ENCODE measurements around the gene LSM11. TPM values are rescaled to one million over a fixed set of nuclear protein-coding genes. Genes with fewer than 3 reads are reported as not detected.

The LSM11 gene
- total and polyA plus RNA-seq, 2 of the 4 experiments (the other 2 are of a cell fraction) = 1.4 to 3.0 TPM

DNA sequence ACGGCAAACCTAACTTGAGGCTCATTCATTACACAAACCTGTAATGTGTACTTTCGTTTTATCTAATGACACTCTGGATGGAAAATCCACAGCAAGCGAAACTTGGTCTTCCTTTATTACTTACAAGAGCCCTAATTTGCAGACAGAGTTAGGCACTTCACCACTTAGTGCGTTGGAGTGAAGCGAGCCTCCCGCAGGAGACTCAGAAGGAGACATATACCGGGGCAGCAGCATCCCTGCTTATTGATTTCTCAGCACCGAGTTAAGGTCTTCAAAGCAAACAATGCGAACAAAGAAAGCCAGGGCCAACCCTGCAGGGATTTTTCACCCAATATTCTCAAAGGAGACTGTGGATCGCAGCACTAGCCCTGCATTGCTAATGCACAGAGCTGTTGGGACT is 28.6 kb downstream of the LSM11 start:
- DNase-seq (no peak), ATAC-seq (ENCODE audit: low read depth) (no peak)
- no peak overlapping the region for H3K56ac ChIP-seq (ENCODE audit: extremely low read depth, insufficient read depth, low read length)
- H3K36me3 ChIP-seq (ENCODE audit: control insufficient read depth, insufficient read depth, low read length) = no peaks in the 10 kb centered on the region
- H4K5ac ChIP-seq (ENCODE audit: low read depth, low read length) = no peak overlapping the region
- no peaks in the 10 kb centered on the region for H3K9me3 ChIP-seq (ENCODE audit: control insufficient read depth, insufficient read depth, low read length)
- H3K14ac ChIP-seq (replicated peaks; ENCODE audit: low read depth, low read length) = no peak overlapping the region
- H4K20me1 ChIP-seq (ENCODE audit: insufficient read depth, low read length) = no peaks in the 10 kb centered on the region
- no TSS peak for BruUV-seq (replicated peaks)
- no peak overlapping the region for H3K4me2 ChIP-seq (ENCODE audit: low read depth, low read length)
- no peak overlapping the region for H2BK15ac ChIP-seq (ENCODE audit: low read depth, low read length)
- H3K4me1 ChIP-seq (ENCODE audit: control insufficient read depth, insufficient read depth, low read length) = peaks cover 3% of the 10 kb centered on the region; the same call in 1 of the 2 replicates
- H3K9ac ChIP-seq (ENCODE audit: low read depth, low read length) = no peak overlapping the region
- 0 out of 2 replicates have a peak, but pooled peaks cover 3% of the 10 kb centered on the region for H3K9me1 ChIP-seq (ENCODE audit: insufficient read depth, low read length)
- H3K27ac ChIP-seq (ENCODE audit: insufficient read depth, low read length) = no peak overlapping the region
- no peak overlapping the region for H3K23ac ChIP-seq (ENCODE audit: low read depth, low read length)
- no peak overlapping the region for H2BK120ac ChIP-seq (ENCODE audit: low read depth, low read length)
- dilution Hi-C loops (cut with HindIII; ENCODE audit: low sequenced_read_pairs, unreplicated experiment) (no loop called here), intact Hi-C loops (cut with micrococcal nuclease) (loop anchor here (5.0 kb wide), 1 partner anchor 540 kb away; no protein-coding TSS in a partner anchor), in situ Hi-C loops (cut with MboI; ENCODE audit: low sequenced_read_pairs) (no loop called here)
- H2AK9ac ChIP-seq (replicated peaks; ENCODE audit: low read depth, low read length, poor library complexity) = peak overlapping the region; percentile 58
- no peak overlapping the region for H2AK5ac ChIP-seq (ENCODE audit: low read depth, low read length)
- CTCF ChIA-PET = no interaction called here
- POLR2A ChIA-PET (ENCODE audit: unreplicated experiment) = no interaction called here
- H2AFZ ChIP-seq (replicated peaks; ENCODE audit: low read length, poor library complexity) = no peak overlapping the region
- H3K4me3 ChIP-seq (ENCODE audit: insufficient read depth, low read depth, low read length) = no peak overlapping the region
- TF ChIP-seq, protein P1, sequence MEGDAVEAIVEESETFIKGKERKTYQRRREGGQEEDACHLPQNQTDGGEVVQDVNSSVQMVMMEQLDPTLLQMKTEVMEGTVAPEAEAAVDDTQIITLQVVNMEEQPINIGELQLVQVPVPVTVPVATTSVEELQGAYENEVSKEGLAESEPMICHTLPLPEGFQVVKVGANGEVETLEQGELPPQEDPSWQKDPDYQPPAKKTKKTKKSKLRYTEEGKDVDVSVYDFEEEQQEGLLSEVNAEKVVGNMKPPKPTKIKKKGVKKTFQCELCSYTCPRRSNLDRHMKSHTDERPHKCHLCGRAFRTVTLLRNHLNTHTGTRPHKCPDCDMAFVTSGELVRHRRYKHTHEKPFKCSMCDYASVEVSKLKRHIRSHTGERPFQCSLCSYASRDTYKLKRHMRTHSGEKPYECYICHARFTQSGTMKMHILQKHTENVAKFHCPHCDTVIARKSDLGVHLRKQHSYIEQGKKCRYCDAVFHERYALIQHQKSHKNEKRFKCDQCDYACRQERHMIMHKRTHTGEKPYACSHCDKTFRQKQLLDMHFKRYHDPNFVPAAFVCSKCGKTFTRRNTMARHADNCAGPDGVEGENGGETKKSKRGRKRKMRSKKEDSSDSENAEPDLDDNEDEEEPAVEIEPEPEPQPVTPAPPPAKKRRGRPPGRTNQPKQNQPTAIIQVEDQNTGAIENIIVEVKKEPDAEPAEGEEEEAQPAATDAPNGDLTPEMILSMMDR (conservative IDR thresholded peaks at IDR 0.05; ENCODE audit: low read depth, low read length) = no peak
- TF ChIP-seq MAFK (IDR thresholded peaks at IDR 0.05; ENCODE audit: low read depth, low read length) (no peak), SMC3 (IDR thresholded peaks at IDR 0.05; ENCODE audit: low read depth, low read length) (no peak), MXI1 (IDR thresholded peaks at IDR 0.05; ENCODE audit: borderline replicate concordance, low read depth, low read length) (no peak), CHD1 (IDR thresholded peaks at IDR 0.05; ENCODE audit: low read depth, low read length) (no peak), MAZ (IDR thresholded peaks at IDR 0.05; ENCODE audit: borderline replicate concordance, low read depth, low read length) (no peak), POLR2A (IDR thresholded peaks at IDR 0.05; ENCODE audit: low read depth, low read length) (no peak)
- TF ChIP-seq, protein P2, sequence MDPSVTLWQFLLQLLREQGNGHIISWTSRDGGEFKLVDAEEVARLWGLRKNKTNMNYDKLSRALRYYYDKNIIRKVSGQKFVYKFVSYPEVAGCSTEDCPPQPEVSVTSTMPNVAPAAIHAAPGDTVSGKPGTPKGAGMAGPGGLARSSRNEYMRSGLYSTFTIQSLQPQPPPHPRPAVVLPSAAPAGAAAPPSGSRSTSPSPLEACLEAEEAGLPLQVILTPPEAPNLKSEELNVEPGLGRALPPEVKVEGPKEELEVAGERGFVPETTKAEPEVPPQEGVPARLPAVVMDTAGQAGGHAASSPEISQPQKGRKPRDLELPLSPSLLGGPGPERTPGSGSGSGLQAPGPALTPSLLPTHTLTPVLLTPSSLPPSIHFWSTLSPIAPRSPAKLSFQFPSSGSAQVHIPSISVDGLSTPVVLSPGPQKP (IDR thresholded peaks at IDR 0.05; ENCODE audit: borderline replicate concordance, low read depth, low read length) = no peak
- H4K8ac ChIP-seq (ENCODE audit: low read depth in 2 of 2, low read length in 2 of 2) = no peak overlapping the region
- peaks cover 2% of the 10 kb centered on the region; the same call in 1 of the 2 replicates for H3K27me3 ChIP-seq (ENCODE audit: control insufficient read depth, insufficient read depth, low read length)
- 77% methylated on average over 8 of the region's 10 CpGs; no CpG with 5 or more reads in 1 of the 2 experiments for WGBS, 2 experiments (ENCODE audit: extremely low coverage in 2 of 2, insufficient read length in 1 of 2)
- H4K91ac ChIP-seq (ENCODE audit: insufficient read depth, low read depth, low read length) = no peak overlapping the region
- no peak overlapping the region for H3K4ac ChIP-seq (ENCODE audit: low read depth, low read length)
- H3K18ac ChIP-seq (ENCODE audit: low read depth, low read length) = no peak overlapping the region
- H2BK5ac ChIP-seq (ENCODE audit: low read depth, low read length, poor library complexity, severe bottlenecking) = no peak overlapping the region
- no peaks in the 10 kb centered on the region for H3K79me1 ChIP-seq (ENCODE audit: low read depth in 1 of 2, low read length in 2 of 2)
- no peak overlapping the region for H2BK20ac ChIP-seq (ENCODE audit: low read depth, low read length)
